Keratinocyte (primary cell): ENCODE results near the gene ANO2. TPM values are rescaled to one million over a fixed set of nuclear protein-coding genes. Genes with fewer than 3 reads are reported as not detected.

ENCODE experiments used
- DNase-seq: peaks from one replicate; pipeline ENCODE4 v3.0.0-alpha.2; 2011; ENCODE audit warnings: low read depth, missing footprints, low spot score
- FAIRE-seq: peaks from 2 replicates; lab custom pipeline; 2011; peaks lifted over from hg19 to GRCh38; lab: Jason Lieb, UNC
- H2AFZ ChIP-seq: 2 replicates; pipeline ENCODE4 v1.6.0; 2012; ENCODE audit warnings: low read length, control low read depth, inconsistent platforms; ENCODE audit not compliant: control insufficient read depth
- H3K27ac ChIP-seq: 2 replicates; pipeline ENCODE4 v1.5.1; 2011; ENCODE audit warnings: low read length; ENCODE audit not compliant: control insufficient read depth, insufficient read depth
- H3K27me3 ChIP-seq: 3 replicates; pipeline ENCODE4 v1.6.0; 2011; ENCODE audit warnings: low read length; ENCODE audit not compliant: control insufficient read depth, insufficient read depth; ENCODE audit errors: extremely low read depth
- H3K36me3 ChIP-seq, 2 experiments: 2 replicates in 1 of 2; 3 replicates in 1 of 2; pipeline ENCODE4 v1.5.1; 2011; ENCODE audit warnings: low read length in 2 of 2, mild to moderate bottlenecking in 1 of 2; ENCODE audit not compliant: control insufficient read depth in 2 of 2, insufficient read depth in 2 of 2; ENCODE audit errors: extremely low read depth in 1 of 2
- H3K4me1 ChIP-seq: 3 replicates; pipeline ENCODE4 v1.5.1; 2011; ENCODE audit warnings: low read length; ENCODE audit not compliant: control insufficient read depth, insufficient read depth; ENCODE audit errors: extremely low read depth
- H3K4me2 ChIP-seq: 3 replicates; pipeline ENCODE4 v1.6.0; 2011; ENCODE audit warnings: low read depth, low read length; ENCODE audit not compliant: control insufficient read depth, insufficient read depth; ENCODE audit errors: extremely low read depth
- H3K4me3 ChIP-seq, 3 experiments: fragments of 200-600 bp in 1 of 3; sonication (generic) in 1 of 3; 2 replicates in 2 of 3; 3 replicates in 1 of 3; pipeline ENCODE4 v1.5.1; 2011 to 2016; ENCODE audit warnings: low read length in 3 of 3, mild to moderate bottlenecking in 3 of 3, control low read depth in 2 of 3, inconsistent platforms in 1 of 3, low read depth in 1 of 3, mixed read lengths in 1 of 3, mixed run types in 1 of 3, moderate library complexity in 1 of 3; ENCODE audit not compliant: control insufficient read depth in 2 of 3, insufficient read depth in 2 of 3; ENCODE audit errors: extremely low read depth in 1 of 3
- H3K79me2 ChIP-seq: 2 replicates; pipeline ENCODE4 v1.6.0; 2012; ENCODE audit warnings: low read length; ENCODE audit not compliant: control insufficient read depth, insufficient read depth
- H3K9ac ChIP-seq: 3 replicates; pipeline ENCODE4 v1.6.0; 2011; ENCODE audit warnings: low read length; ENCODE audit not compliant: control insufficient read depth, insufficient read depth; ENCODE audit errors: extremely low read depth
- H3K9me1 ChIP-seq: 3 replicates; pipeline ENCODE4 v1.6.0; 2011; ENCODE audit warnings: low read length; ENCODE audit not compliant: control insufficient read depth, insufficient read depth; ENCODE audit errors: extremely low read depth
- H3K9me3 ChIP-seq: 2 replicates; pipeline ENCODE4 v1.5.1; 2012; ENCODE audit warnings: low read depth, low read length; ENCODE audit not compliant: control insufficient read depth
- H4K20me1 ChIP-seq: 3 replicates; pipeline ENCODE4 v1.6.0; 2011; ENCODE audit warnings: low read length; ENCODE audit not compliant: control insufficient read depth, insufficient read depth; ENCODE audit errors: extremely low read depth
- CTCF ChIP-seq, 3 experiments: IDR thresholded peaks in 1 of 3; conservative IDR thresholded peaks in 1 of 3; optimal IDR thresholded peaks in 1 of 3; 2 replicates in 2 of 3; 3 replicates in 1 of 3; pipeline versions ENCODE3 to v1.5.1; 2011; ENCODE audit warnings: low read length in 3 of 3, mild to moderate bottlenecking in 3 of 3, moderate library complexity in 2 of 3, control low read depth in 1 of 3, inconsistent platforms in 1 of 3; ENCODE audit not compliant: insufficient read depth in 2 of 3; ENCODE audit errors: extremely low read depth in 1 of 3
- EZH2 ChIP-seq: IDR thresholded peaks from one replicate; pipeline ENCODE4 v1.6.1; 2012; ENCODE audit warnings: inconsistent platforms, mild to moderate bottlenecking, low read length, moderate library complexity
- dilution Hi-C: fragments of 300-500 bp; cut with MboI; formaldehyde crosslinking; loops from one replicate; pipeline ENCODE4 v1.7.0; 2020; ENCODE audit warnings: low sequenced_read_pairs; ENCODE audit not compliant: extremely low pct_ligation_motif_present
- polyA plus RNA-seq, 5 experiments: library from polyadenylated mRNA; depleted of rRNA in 3 of 5; stranded (reverse) in 3 of 5; stranded (forward) in 1 of 5; unstranded in 1 of 5; fragments of >200 nt; gene quantifications; 1 replicate in 1 of 5; 2 replicates in 3 of 5; 3 replicates in 1 of 5; pipeline versions ENCODE4 v1.2.1 to v1.2.3, GENCODE V29; 2011 to 2012; ENCODE audit warnings: missing spikeins in 2 of 5, low read depth in 1 of 5, low replicate concordance in 1 of 5

The ANO2 gene
- polyA plus RNA-seq, 1 donor (not counting 4 experiments of a cell fraction or from before 2014, with no cell fraction given) = 0.14 TPM

GRCh38 chr12:5588591-5588990 is 356.5 kb downstream of the ANO2 start:
- no peaks in the 10 kb centered on the region for H3K9me1 ChIP-seq
- H3K9ac ChIP-seq = no peak overlapping the region
- no peak overlapping the region for H2AFZ ChIP-seq
- no peaks in the 10 kb centered on the region for H3K4me1 ChIP-seq
- H3K4me2 ChIP-seq = no peak overlapping the region
- H3K36me3 ChIP-seq = no peaks in the 10 kb centered on the region
- TF ChIP-seq EZH2 (no peak), CTCF (optimal IDR thresholded peaks at IDR 0.05 in 1 of 3, IDR thresholded peaks at IDR 0.05 in 1 of 3, conservative IDR thresholded peaks at IDR 0.05 in 1 of 3; ENCODE audit: extremely low read depth in 1 of 3, insufficient read depth in 2 of 3, low read length in 3 of 3) (no peak)
- no peaks in the 10 kb centered on the region for H3K79me2 ChIP-seq
- H3K27ac ChIP-seq = no peak overlapping the region
- no peak for FAIRE-seq
- H3K27me3 ChIP-seq = no peaks in the 10 kb centered on the region
- no peak overlapping the region for H3K4me3 ChIP-seq
- H4K20me1 ChIP-seq = no peaks in the 10 kb centered on the region
- DNase-seq = no peak
- dilution Hi-C loops = no loop called here
- no peaks in the 10 kb centered on the region for H3K9me3 ChIP-seq

GRCh38 chr12:5588176-5588575 is 356.9 kb downstream of the ANO2 start:
- Histone ChIP-seq H3K9ac (no peak overlapping the region), H3K4me2 (no peak overlapping the region), H3K9me3 (no peaks in the 10 kb centered on the region), H2AFZ (no peak overlapping the region), H3K27ac (no peak overlapping the region), H3K79me2 (no peaks in the 10 kb centered on the region), H3K9me1 (no peaks in the 10 kb centered on the region), H3K4me1 (no peaks in the 10 kb centered on the region), H3K36me3 (no peaks in the 10 kb centered on the region), H3K4me3 (no peak overlapping the region), H3K27me3 (no peaks in the 10 kb centered on the region), H4K20me1 (no peaks in the 10 kb centered on the region)
- FAIRE-seq (no peak), DNase-seq (no peak)
- dilution Hi-C loops = no loop called here
- TF ChIP-seq EZH2 (no peak), CTCF (optimal IDR thresholded peaks at IDR 0.05 in 1 of 3, IDR thresholded peaks at IDR 0.05 in 1 of 3, conservative IDR thresholded peaks at IDR 0.05 in 1 of 3; ENCODE audit: extremely low read depth in 1 of 3, insufficient read depth in 2 of 3, low read length in 3 of 3) (no peak)
